T-helper 9 cell (primary cell): ENCODE results near the gene FOXO6.
A peak's percentile ranks its signal among the peaks of the same experiment; 100 is the strongest.

ENCODE experiments used
- DNase-seq: peaks from one replicate; pipeline ENCODE4 v3.0.0-alpha.2; 2020
- total RNA-seq, 2 donors: gene quantifications; one replicate each; lab custom pipeline; 2026; lab: John Stamatoyannopoulos, UW

Gene FOXO6
- 0.14 to 1.4 reads per million in 2 donors for total RNA-seq

- peak; percentile 90 for DNase-seq
These were observed at the start of gene FOXO6 for GRCh38 chr1:41360786-41361494. Gene FOXO6, plus strand, starts transcription at chr1:41361434.

- no peak for DNase-seq
These were observed 48.1 kb upstream of the FOXO6 start for GRCh38 chr1:41312991-41313645.

GRCh38 chr1:41313661-41314131 is 47.5 kb upstream of the FOXO6 start:
- no peak for DNase-seq

DNA sequence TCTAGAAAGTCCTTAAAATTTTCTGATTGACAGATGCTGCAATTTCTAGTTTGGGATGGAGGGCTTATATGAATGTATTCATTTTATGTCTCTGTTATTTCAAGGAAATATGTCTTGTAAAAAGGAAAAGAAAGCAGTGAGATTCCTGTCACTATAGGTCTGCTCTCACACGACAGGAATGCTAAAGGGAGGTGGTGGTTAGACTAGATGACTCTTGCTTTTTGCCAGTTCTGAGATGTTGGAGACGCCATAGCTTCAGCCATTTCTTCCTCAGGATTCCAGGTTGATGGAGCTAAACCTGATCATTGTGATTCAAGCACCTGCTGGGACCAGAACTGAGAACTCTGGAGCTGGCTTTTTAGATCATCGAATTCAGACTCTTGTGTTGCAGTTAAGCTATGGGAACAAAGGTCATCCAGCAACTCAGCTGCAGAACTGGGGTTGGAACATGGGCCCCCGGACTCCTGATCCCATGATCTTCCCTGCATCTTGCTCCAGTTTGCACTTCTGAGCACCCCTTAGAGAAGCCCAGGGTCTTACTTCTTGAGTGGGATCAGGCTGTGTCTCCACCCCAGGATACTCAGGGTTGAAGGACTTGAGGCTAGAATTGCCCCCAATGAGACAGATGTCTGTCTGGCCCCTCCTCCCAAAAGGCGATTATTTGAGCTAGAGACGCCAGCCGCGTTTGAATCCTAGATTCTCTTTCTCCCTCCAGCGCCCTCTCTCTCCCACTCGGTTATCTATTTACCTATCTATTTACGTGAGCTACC is 46.7 kb upstream of the FOXO6 start:
- DNase-seq = no peak

- DNase-seq = no peak
These were observed 46.0 kb upstream of the FOXO6 start for GRCh38 chr1:41315146-41315822.

- DNase-seq = no peak
These were observed 45.4 kb upstream of the FOXO6 start for GRCh38 chr1:41315871-41316270.

- no peak for DNase-seq
These were observed 43.9 kb upstream of the FOXO6 start for GRCh38 chr1:41317361-41317760.

DNA sequence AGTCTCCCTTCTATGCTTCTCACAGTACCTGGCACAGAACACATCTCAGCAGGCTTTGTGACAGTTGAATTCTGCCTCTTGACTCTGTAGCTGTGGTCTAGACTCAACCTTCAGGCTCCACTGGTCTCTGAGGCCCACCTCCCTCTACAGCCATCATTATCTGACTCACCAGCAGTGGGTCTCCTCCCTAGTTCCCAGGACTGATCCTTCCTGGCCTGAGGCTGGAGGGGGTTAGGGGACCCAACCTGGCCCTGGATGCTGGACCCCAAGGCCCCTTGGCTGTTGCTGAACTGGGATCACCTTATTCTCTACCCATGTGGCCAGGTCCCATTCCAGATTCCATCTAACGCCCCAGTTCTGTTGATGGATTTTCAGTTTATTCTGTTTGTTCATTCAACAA is 43.1 kb upstream of the FOXO6 start:
- DNase-seq = no peak

GRCh38 chr1:41319106-41319755 is 42.0 kb upstream of the FOXO6 start:
- no peak for DNase-seq

- DNase-seq = no peak
These were observed 41.2 kb upstream of the FOXO6 start for GRCh38 chr1:41319807-41320711.

GRCh38 chr1:41320895-41321676 is 40.1 kb upstream of the FOXO6 start:
- no peak for DNase-seq

GRCh38 chr1:41322101-41322661 is 39.1 kb upstream of the FOXO6 start:
- DNase-seq = no peak

GRCh38 chr1:41322835-41323234 is 38.4 kb upstream of the FOXO6 start:
- no peak for DNase-seq

GRCh38 chr1:41323243-41323642 is 38.0 kb upstream of the FOXO6 start:
- DNase-seq = no peak

DNA sequence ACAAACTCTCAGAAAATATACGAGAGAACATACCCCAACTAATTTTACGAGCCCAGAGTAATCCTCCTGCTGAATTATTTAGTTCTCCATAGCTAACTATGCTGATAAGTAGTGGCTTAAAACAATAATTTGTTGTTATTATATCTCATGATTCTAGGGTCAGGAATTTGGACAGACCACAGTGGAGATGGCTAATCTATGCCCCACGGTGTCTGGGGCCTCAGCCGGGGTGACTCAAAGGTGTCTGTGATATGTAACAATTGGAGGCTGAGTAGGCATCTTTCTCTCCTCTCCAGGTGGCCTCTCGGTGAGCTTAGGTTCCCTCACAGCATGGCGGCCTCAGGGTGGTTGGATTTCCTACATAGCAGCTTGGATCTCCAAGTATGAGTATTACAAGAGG is 35.4 kb upstream of the FOXO6 start:
- no peak for DNase-seq

GRCh38 chr1:41327383-41327999 is 33.7 kb upstream of the FOXO6 start:
- DNase-seq = no peak

GRCh38 chr1:41328001-41328615 is 33.1 kb upstream of the FOXO6 start:
- DNase-seq = no peak

DNA sequence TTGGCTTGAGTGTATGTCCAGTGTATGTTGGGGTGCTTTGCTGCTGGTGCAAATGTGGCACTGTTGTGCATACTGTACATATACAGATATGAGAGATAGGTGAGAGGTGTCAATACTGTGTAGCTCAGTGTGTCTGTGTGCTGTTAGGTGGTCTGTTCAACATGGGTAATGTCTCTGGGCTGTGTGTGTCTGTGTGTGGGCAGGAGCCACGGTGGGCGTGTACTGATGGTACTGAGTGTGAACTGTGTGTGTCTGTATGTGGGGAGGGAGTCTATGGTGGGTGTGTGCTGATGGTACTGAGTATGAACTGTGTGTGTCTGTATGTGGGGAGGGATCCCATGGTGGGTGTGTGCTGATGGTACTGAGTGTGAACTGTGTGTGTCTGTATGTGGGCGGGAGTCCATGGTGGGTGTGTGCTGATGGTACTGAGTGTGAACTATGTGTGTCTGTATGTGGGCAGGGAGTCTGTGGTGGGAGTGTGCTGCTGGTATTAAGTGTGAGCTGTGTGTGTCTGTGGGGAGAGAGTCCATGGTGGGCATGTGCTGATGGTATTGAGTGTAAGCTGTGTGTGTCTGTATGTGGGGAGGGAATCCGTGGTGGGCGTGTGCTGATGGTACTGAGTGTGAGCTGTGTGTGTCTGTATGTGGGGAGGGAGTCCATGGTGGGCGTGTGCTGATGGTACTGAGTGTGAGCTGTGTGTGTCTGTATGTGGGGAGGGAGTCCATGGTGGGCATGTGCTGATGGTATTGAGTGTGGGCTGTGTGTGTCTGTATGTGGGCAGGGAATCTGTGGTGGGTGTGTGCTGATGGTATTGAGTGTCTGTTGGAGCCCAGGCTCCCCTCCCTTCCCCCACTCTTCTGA is 32.2 kb upstream of the FOXO6 start:
- no peak for DNase-seq
